ENCODE results near the gene ABCC9.

DNA sequence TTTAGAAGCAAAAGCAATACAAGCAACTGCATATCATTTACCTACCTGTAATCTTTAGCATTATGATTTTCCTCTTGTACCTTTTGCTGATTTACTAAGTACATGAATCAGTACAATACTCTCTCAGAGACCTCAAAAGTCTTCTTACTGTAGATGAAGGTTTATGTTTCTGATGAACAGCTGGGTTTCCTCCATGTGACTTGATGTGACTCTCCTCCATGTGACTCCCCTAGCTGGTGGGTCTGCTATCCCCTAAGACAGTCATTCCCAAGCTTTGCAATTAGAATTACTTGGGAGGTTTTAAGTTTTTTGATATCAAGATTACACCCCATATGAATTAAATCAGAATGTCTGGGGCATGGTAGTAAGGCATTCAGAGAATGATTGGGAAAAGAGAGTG, 32.0 kb upstream of the ABCC9 start:
- TF ChIP-seq, protein P1, sequence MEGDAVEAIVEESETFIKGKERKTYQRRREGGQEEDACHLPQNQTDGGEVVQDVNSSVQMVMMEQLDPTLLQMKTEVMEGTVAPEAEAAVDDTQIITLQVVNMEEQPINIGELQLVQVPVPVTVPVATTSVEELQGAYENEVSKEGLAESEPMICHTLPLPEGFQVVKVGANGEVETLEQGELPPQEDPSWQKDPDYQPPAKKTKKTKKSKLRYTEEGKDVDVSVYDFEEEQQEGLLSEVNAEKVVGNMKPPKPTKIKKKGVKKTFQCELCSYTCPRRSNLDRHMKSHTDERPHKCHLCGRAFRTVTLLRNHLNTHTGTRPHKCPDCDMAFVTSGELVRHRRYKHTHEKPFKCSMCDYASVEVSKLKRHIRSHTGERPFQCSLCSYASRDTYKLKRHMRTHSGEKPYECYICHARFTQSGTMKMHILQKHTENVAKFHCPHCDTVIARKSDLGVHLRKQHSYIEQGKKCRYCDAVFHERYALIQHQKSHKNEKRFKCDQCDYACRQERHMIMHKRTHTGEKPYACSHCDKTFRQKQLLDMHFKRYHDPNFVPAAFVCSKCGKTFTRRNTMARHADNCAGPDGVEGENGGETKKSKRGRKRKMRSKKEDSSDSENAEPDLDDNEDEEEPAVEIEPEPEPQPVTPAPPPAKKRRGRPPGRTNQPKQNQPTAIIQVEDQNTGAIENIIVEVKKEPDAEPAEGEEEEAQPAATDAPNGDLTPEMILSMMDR (IDR thresholded peaks at IDR 0.05): no peak
- no peak for TF ChIP-seq POLR2A (IDR thresholded peaks at IDR 0.05)
